Endothelial cell of umbilical vein (primary cell): ENCODE data around the gene MCRIP1.

ENCODE experiments used
- TF ChIP-seq, protein P1 (sequence below), 2 donors: IDR thresholded peaks; 1 replicate in 1 of 2; 2 replicates in 1 of 2; pipeline ENCODE4 v1.5.1; 2011; ENCODE audit warnings: low read length in 2 of 2, mild to moderate bottlenecking in 2 of 2, moderate library complexity in 2 of 2, control low read depth in 1 of 2, inconsistent platforms in 1 of 2, low read depth in 1 of 2; ENCODE audit not compliant: insufficient read depth in 1 of 2; ENCODE audit errors: extremely low read depth in 1 of 2
- TF ChIP-seq, protein P2 (sequence below): IDR thresholded peaks from 2 replicates; pipeline ENCODE4 v1.6.1; 2011; ENCODE audit not compliant: insufficient read depth, insufficient read length

DNA sequence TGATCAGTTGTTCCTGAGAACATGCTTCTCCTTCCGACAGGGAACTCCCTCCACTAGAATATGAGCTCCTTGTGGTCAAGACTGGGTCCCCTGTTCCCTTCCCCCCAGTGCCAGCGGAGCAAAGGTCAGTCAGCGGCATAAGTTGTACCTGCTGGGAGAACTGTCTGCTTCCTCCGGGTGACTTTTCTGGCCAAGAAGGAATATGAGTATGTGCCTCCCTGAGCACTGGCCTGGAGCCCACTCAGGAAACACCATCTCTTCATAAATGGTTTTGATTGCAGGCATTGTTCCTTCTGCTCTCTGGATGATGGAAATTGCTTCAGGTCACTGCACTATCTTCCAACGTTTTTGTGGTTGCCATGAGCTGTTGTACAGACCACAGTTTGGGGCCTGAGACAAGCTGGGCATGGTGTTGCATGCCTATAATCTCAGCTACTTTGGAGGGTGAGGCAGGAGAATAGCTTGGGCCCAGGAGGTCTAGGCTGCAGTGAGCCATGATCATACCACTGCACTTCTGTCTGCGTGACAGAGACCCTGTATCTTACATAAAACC lies 30.1 kb upstream of the MCRIP1 start:
- TF ChIP-seq, protein P1, sequence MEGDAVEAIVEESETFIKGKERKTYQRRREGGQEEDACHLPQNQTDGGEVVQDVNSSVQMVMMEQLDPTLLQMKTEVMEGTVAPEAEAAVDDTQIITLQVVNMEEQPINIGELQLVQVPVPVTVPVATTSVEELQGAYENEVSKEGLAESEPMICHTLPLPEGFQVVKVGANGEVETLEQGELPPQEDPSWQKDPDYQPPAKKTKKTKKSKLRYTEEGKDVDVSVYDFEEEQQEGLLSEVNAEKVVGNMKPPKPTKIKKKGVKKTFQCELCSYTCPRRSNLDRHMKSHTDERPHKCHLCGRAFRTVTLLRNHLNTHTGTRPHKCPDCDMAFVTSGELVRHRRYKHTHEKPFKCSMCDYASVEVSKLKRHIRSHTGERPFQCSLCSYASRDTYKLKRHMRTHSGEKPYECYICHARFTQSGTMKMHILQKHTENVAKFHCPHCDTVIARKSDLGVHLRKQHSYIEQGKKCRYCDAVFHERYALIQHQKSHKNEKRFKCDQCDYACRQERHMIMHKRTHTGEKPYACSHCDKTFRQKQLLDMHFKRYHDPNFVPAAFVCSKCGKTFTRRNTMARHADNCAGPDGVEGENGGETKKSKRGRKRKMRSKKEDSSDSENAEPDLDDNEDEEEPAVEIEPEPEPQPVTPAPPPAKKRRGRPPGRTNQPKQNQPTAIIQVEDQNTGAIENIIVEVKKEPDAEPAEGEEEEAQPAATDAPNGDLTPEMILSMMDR (IDR thresholded peaks at IDR 0.05; ENCODE audit: extremely low read depth in 1 of 2, insufficient read depth in 1 of 2, low read depth in 1 of 2, low read length in 2 of 2) = no peak
- TF ChIP-seq, protein P2, sequence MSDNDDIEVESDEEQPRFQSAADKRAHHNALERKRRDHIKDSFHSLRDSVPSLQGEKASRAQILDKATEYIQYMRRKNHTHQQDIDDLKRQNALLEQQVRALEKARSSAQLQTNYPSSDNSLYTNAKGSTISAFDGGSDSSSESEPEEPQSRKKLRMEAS = no peak
